Measurements from ENCODE around the gene ISG15. TPM values are rescaled to one million over a fixed set of nuclear protein-coding genes. Genes with fewer than 3 reads are reported as not detected.
"Not testable (repeated sequence)": the region's sequence is repeated elsewhere in the genome, so short reads cannot be mapped to it uniquely, and the experiment has no call there.

Gene ISG15
- total and polyA plus RNA-seq, 4 donors: 27.7 to 48.8 (median 31.2) TPM

- Histone ChIP-seq H3K4me1 (ENCODE audit: control insufficient read depth, insufficient read depth, low read length) (peaks cover 4% of the 10 kb centered on the region), H3K27me3 (ENCODE audit: control insufficient read depth, insufficient read depth, low read length) (peaks cover 28% of the 10 kb centered on the region), H3K36me3 (ENCODE audit: control insufficient read depth, insufficient read depth, low read length) (peaks cover 2% of the 10 kb centered on the region), H3K4me3 (ENCODE audit: low read depth, low read length) (no peak overlapping the region), H3K27ac (ENCODE audit: low read depth, low read length) (no peak overlapping the region), H3K9me3 (ENCODE audit: control insufficient read depth, insufficient read depth, low read length) (no peaks in the 10 kb centered on the region)
- no peak for DNase-seq (ENCODE audit: low read depth in 4 of 6, low spot score in 6 of 6)
- WGBS (ENCODE audit: insufficient coverage): 49% methylated on average over 5 of the region's 9 CpGs
Measured at GRCh38 chr1:975365-975764, 37.9 kb upstream of the ISG15 start.

- H3K27me3 ChIP-seq (ENCODE audit: control insufficient read depth, insufficient read depth, low read length): peaks cover 20% of the 10 kb centered on the region
- H3K4me1 ChIP-seq (ENCODE audit: control insufficient read depth, insufficient read depth, low read length): peaks cover 4% of the 10 kb centered on the region
- peaks cover 2% of the 10 kb centered on the region for H3K36me3 ChIP-seq (ENCODE audit: control insufficient read depth, insufficient read depth, low read length)
- WGBS (ENCODE audit: insufficient coverage): 13% methylated on average over 36 of the region's 40 CpGs
- H3K9me3 ChIP-seq (ENCODE audit: control insufficient read depth, insufficient read depth, low read length): no peaks in the 10 kb centered on the region
- no peak overlapping the region for H3K27ac ChIP-seq (ENCODE audit: low read depth, low read length)
- DNase-seq (ENCODE audit: low read depth in 4 of 6, low spot score in 6 of 6): peak in 2 of 6 donors; percentile 57 to 69
- H3K4me3 ChIP-seq (ENCODE audit: low read depth, low read length): no peak overlapping the region
Measured at GRCh38 chr1:975896-976683, 37.2 kb upstream of the ISG15 start.

- H3K36me3 ChIP-seq (ENCODE audit: control insufficient read depth, insufficient read depth, low read length); H3K4me1 ChIP-seq (ENCODE audit: control insufficient read depth, insufficient read depth, low read length); H3K9me3 ChIP-seq (ENCODE audit: control insufficient read depth, insufficient read depth, low read length); H3K27ac ChIP-seq (ENCODE audit: low read depth, low read length); H3K4me3 ChIP-seq (ENCODE audit: low read depth, low read length); DNase-seq (ENCODE audit: low read depth in 4 of 6, low spot score in 6 of 6): not testable (repeated sequence)
- H3K27me3 ChIP-seq (ENCODE audit: control insufficient read depth, insufficient read depth, low read length): peaks cover 13% of the 10 kb centered on the region
- WGBS (ENCODE audit: insufficient coverage): no CpG with 5 or more reads among the region's 39 CpGs
Measured at GRCh38 chr1:976791-977190, 36.5 kb upstream of the ISG15 start.

GRCh38 chr1:978069-978834, 35.0 kb upstream of the ISG15 start:
- no peak overlapping the region for H3K27ac ChIP-seq (ENCODE audit: low read depth, low read length)
- no peaks in the 10 kb centered on the region for H3K9me3 ChIP-seq (ENCODE audit: control insufficient read depth, insufficient read depth, low read length)
- peaks cover 2% of the 10 kb centered on the region for H3K36me3 ChIP-seq (ENCODE audit: control insufficient read depth, insufficient read depth, low read length)
- no peak for DNase-seq (ENCODE audit: low read depth in 4 of 6, low spot score in 6 of 6)
- no peak overlapping the region for H3K4me3 ChIP-seq (ENCODE audit: low read depth, low read length)
- peaks cover 12% of the 10 kb centered on the region for H3K27me3 ChIP-seq (ENCODE audit: control insufficient read depth, insufficient read depth, low read length)
- WGBS (ENCODE audit: insufficient coverage): 91% methylated on average over 40 of the region's 44 CpGs
- H3K4me1 ChIP-seq (ENCODE audit: control insufficient read depth, insufficient read depth, low read length): peaks cover 4% of the 10 kb centered on the region

GRCh38 chr1:978835-979743, 34.2 kb upstream of the ISG15 start:
- no peak for DNase-seq (ENCODE audit: low read depth in 4 of 6, low spot score in 6 of 6)
- no peak overlapping the region for H3K27ac ChIP-seq (ENCODE audit: low read depth, low read length)
- H3K27me3 ChIP-seq (ENCODE audit: control insufficient read depth, insufficient read depth, low read length): peaks cover 15% of the 10 kb centered on the region
- 89% methylated on average over 59 of the region's 60 CpGs for WGBS (ENCODE audit: insufficient coverage)
- peaks cover 8% of the 10 kb centered on the region for H3K4me1 ChIP-seq (ENCODE audit: control insufficient read depth, insufficient read depth, low read length)
- peaks cover 2% of the 10 kb centered on the region for H3K36me3 ChIP-seq (ENCODE audit: control insufficient read depth, insufficient read depth, low read length)
- no peak overlapping the region for H3K4me3 ChIP-seq (ENCODE audit: low read depth, low read length)
- H3K9me3 ChIP-seq (ENCODE audit: control insufficient read depth, insufficient read depth, low read length): no peaks in the 10 kb centered on the region

GRCh38 chr1:979744-980072, 33.6 kb upstream of the ISG15 start:
- peaks cover 15% of the 10 kb centered on the region for H3K27me3 ChIP-seq (ENCODE audit: control insufficient read depth, insufficient read depth, low read length)
- 94% methylated on average over 9 of the region's 9 CpGs for WGBS (ENCODE audit: insufficient coverage)
- peaks cover 2% of the 10 kb centered on the region for H3K36me3 ChIP-seq (ENCODE audit: control insufficient read depth, insufficient read depth, low read length)
- peaks cover 11% of the 10 kb centered on the region for H3K4me1 ChIP-seq (ENCODE audit: control insufficient read depth, insufficient read depth, low read length)
- no peak for DNase-seq (ENCODE audit: low read depth in 4 of 6, low spot score in 6 of 6)
- H3K4me3 ChIP-seq (ENCODE audit: low read depth, low read length): no peak overlapping the region
- no peaks in the 10 kb centered on the region for H3K9me3 ChIP-seq (ENCODE audit: control insufficient read depth, insufficient read depth, low read length)
- H3K27ac ChIP-seq (ENCODE audit: low read depth, low read length): no peak overlapping the region

GRCh38 chr1:980137-980571, 33.1 kb upstream of the ISG15 start:
- Histone ChIP-seq H3K27ac (ENCODE audit: low read depth, low read length) (no peak overlapping the region), H3K9me3 (ENCODE audit: control insufficient read depth, insufficient read depth, low read length) (no peaks in the 10 kb centered on the region), H3K4me3 (ENCODE audit: low read depth, low read length) (no peak overlapping the region), H3K36me3 (ENCODE audit: control insufficient read depth, insufficient read depth, low read length) (peaks cover 2% of the 10 kb centered on the region), H3K4me1 (ENCODE audit: control insufficient read depth, insufficient read depth, low read length) (peaks cover 11% of the 10 kb centered on the region), H3K27me3 (ENCODE audit: control insufficient read depth, insufficient read depth, low read length) (peaks cover 15% of the 10 kb centered on the region)
- DNase-seq (ENCODE audit: low read depth in 4 of 6, low spot score in 6 of 6): no peak
- WGBS (ENCODE audit: insufficient coverage): 76% methylated on average over 13 of the region's 13 CpGs

- Histone ChIP-seq H3K36me3 (ENCODE audit: control insufficient read depth, insufficient read depth, low read length) (peaks cover 2% of the 10 kb centered on the region), H3K4me1 (ENCODE audit: control insufficient read depth, insufficient read depth, low read length) (peaks cover 9% of the 10 kb centered on the region), H3K4me3 (ENCODE audit: low read depth, low read length) (no peak overlapping the region), H3K9me3 (ENCODE audit: control insufficient read depth, insufficient read depth, low read length) (no peaks in the 10 kb centered on the region), H3K27me3 (ENCODE audit: control insufficient read depth, insufficient read depth, low read length) (peaks cover 11% of the 10 kb centered on the region), H3K27ac (ENCODE audit: low read depth, low read length) (no peak overlapping the region)
- 77% methylated on average over 32 of the region's 35 CpGs for WGBS (ENCODE audit: insufficient coverage)
- DNase-seq (ENCODE audit: low read depth in 4 of 6, low spot score in 6 of 6): no peak
Measured at GRCh38 chr1:980602-981395, 32.5 kb upstream of the ISG15 start.

- WGBS (ENCODE audit: insufficient coverage): 69% methylated on average over 19 of the region's 21 CpGs
- Histone ChIP-seq H3K4me3 (ENCODE audit: low read depth, low read length) (no peak overlapping the region), H3K27me3 (ENCODE audit: control insufficient read depth, insufficient read depth, low read length) (peaks cover 9% of the 10 kb centered on the region), H3K27ac (ENCODE audit: low read depth, low read length) (no peak overlapping the region), H3K4me1 (ENCODE audit: control insufficient read depth, insufficient read depth, low read length) (peaks cover 6% of the 10 kb centered on the region), H3K36me3 (ENCODE audit: control insufficient read depth, insufficient read depth, low read length) (peaks cover 2% of the 10 kb centered on the region), H3K9me3 (ENCODE audit: control insufficient read depth, insufficient read depth, low read length) (no peaks in the 10 kb centered on the region)
- DNase-seq (ENCODE audit: low read depth in 4 of 6, low spot score in 6 of 6): no peak
Measured at GRCh38 chr1:981491-981954, 31.8 kb upstream of the ISG15 start.
